ENCODE measurements around the gene SLC35A3. TPM values are rescaled to one million over a fixed set of nuclear protein-coding genes. Genes with fewer than 3 reads are reported as not detected.

Gene SLC35A3
- total and polyA plus RNA-seq, 12 donors: 5.2 to 25.9 (median 17.5) TPM

- Histone ChIP-seq H3K4me1 (replicated peaks in 1 of 2) (peaks cover 4 to 19% of the 10 kb centered on the region in 2 donors), H3K27ac (no peak overlapping the region), H3K36me3 (replicated peaks in 1 of 2) (peaks cover 0 to 42% of the 10 kb centered on the region in 2 donors), H3K9me3 (replicated peaks in 1 of 3) (no peaks in the 10 kb centered on the region), H3K27me3 (no peaks in the 10 kb centered on the region), H3K4me3 (no peak overlapping the region)
- 62 to 74% (median 69%) methylated on average over 11 of the region's 11 CpGs for WGBS, 4 donors
- TF ChIP-seq POLR2A (IDR thresholded peaks at IDR 0.05) (no peak), CTCF (IDR thresholded peaks at IDR 0.05) (no peak)
- intact Hi-C loops (cut with DNase I): no loop called here
- DNase-seq: no peak
Observed at GRCh38 chr1:100074604-100075395, 105.0 kb downstream of the SLC35A3 start.

GRCh38 chr1:100075773-100076172, 106.0 kb downstream of the SLC35A3 start:
- H3K36me3 ChIP-seq (replicated peaks in 1 of 2): peaks cover 0 to 43% of the 10 kb centered on the region in 2 donors
- intact Hi-C loops (cut with DNase I): no loop called here
- H3K9me3 ChIP-seq (replicated peaks in 1 of 3): no peaks in the 10 kb centered on the region
- 68 to 86% (median 84%) methylated on average over 3 of the region's 3 CpGs for WGBS, 4 donors
- no peaks in the 10 kb centered on the region for H3K27me3 ChIP-seq
- peaks cover 4 to 19% of the 10 kb centered on the region in 2 donors for H3K4me1 ChIP-seq (replicated peaks in 1 of 2)
- DNase-seq: no peak
- no peak overlapping the region for H3K4me3 ChIP-seq
- no peak for TF ChIP-seq CTCF (IDR thresholded peaks at IDR 0.05)
- TF ChIP-seq POLR2A (IDR thresholded peaks at IDR 0.05): no peak
- no peak overlapping the region for H3K27ac ChIP-seq

GRCh38 chr1:100076319-100076718, 106.5 kb downstream of the SLC35A3 start:
- TF ChIP-seq CTCF (IDR thresholded peaks at IDR 0.05) (no peak), POLR2A (IDR thresholded peaks at IDR 0.05) (no peak)
- 83 to 90% (median 85%) methylated on average over 2 of the region's 2 CpGs for WGBS, 4 donors

GRCh38 chr1:100076744-100077143, 106.9 kb downstream of the SLC35A3 start:
- Histone ChIP-seq H3K4me3 (no peak overlapping the region), H3K4me1 (replicated peaks in 1 of 2) (peaks cover 4 to 19% of the 10 kb centered on the region in 2 donors), H3K27ac (no peak overlapping the region), H3K36me3 (replicated peaks in 1 of 2) (peaks cover 0 to 38% of the 10 kb centered on the region in 2 donors), H3K27me3 (no peaks in the 10 kb centered on the region), H3K9me3 (replicated peaks in 1 of 3) (no peaks in the 10 kb centered on the region)
- TF ChIP-seq CTCF (IDR thresholded peaks at IDR 0.05): no peak
- no peak for TF ChIP-seq POLR2A (IDR thresholded peaks at IDR 0.05)
- intact Hi-C loops (cut with DNase I): no loop called here
- DNase-seq: no peak

More at GRCh38 chr1:100076319-100076718, 106.5 kb downstream of the SLC35A3 start:
- H3K4me3 ChIP-seq: no peak overlapping the region
- DNase-seq: no peak
- H3K27me3 ChIP-seq: no peaks in the 10 kb centered on the region
- H3K9me3 ChIP-seq (replicated peaks in 1 of 3): no peaks in the 10 kb centered on the region
- peaks cover 4 to 19% of the 10 kb centered on the region in 2 donors for H3K4me1 ChIP-seq (replicated peaks in 1 of 2)
- peaks cover 0 to 41% of the 10 kb centered on the region in 2 donors for H3K36me3 ChIP-seq (replicated peaks in 1 of 2)
- H3K27ac ChIP-seq: no peak overlapping the region
- intact Hi-C loops (cut with DNase I): no loop called here

Measured in adrenal gland (tissue), 12 donors.